ENCODE results near the gene ITPR2. TPM values are rescaled to one million over a fixed set of nuclear protein-coding genes. Genes with fewer than 3 reads are reported as not detected.

ITPR2 gene
- total and polyA plus RNA-seq, 2 of the 13 experiments (the other 11 are each of a cell fraction or from before 2014, with no cell fraction given) = 31.9 to 81.9 TPM

DNA sequence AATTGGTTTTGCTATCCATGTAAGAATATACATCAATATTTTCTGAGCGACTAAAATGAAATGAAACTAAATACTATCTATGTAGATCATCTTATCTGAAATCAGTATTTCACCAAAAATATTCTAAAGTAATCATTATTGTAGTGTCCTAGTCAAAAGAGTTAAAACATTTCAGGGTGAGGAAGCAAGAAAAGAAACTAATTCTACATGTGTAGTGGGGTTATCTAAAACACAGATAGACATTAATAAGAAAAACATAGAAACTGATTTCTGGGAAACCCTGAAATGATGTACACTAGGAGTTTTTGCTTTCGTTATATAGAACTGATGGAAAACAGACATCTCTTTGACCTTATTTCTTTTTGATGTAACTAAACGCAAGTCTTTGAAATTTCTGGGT lies 379.7 kb downstream of the ITPR2 start:
- Histone ChIP-seq H2AFZ (ENCODE audit: low read length) (no peak overlapping the region), H3K4me2 (ENCODE audit: low read depth, low read length) (no peak overlapping the region), H3K9me3 (ENCODE audit: low read length) (no peaks in the 10 kb centered on the region), H3K36me3 (replicated peaks in 1 of 2; ENCODE audit: control insufficient read depth in 1 of 2, insufficient read depth in 2 of 2, low read length in 2 of 2) (peaks cover 23 to 49% of the 10 kb centered on the region in 2 experiments), H3K79me2 (ENCODE audit: insufficient read depth, low read length) (no peaks in the 10 kb centered on the region), H4K20me1 (ENCODE audit: insufficient read depth, low read length) (no peaks in the 10 kb centered on the region), H3K9ac (ENCODE audit: insufficient read depth, low read depth, low read length) (no peak overlapping the region), H3K27me3 (ENCODE audit: control insufficient read depth in 1 of 2, insufficient read depth in 2 of 2, low read length in 2 of 2) (no peaks in the 10 kb centered on the region; a peak in 1 of 5 replicates), H3K27ac (ENCODE audit: extremely low read length, insufficient read depth, low read length) (no peak overlapping the region), H3K4me3 (replicated peaks in 1 of 3; ENCODE audit: insufficient read depth in 1 of 3, low read depth in 2 of 3, low read length in 3 of 3) (no peak overlapping the region), H3K4me1 (ENCODE audit: insufficient read depth, low read length) (no peaks in the 10 kb centered on the region)
- intact Hi-C loops (cut with micrococcal nuclease; ENCODE audit: unreplicated experiment) = no loop called here
- ATAC-seq (no peak), FAIRE-seq (no peak), DNase-seq (ENCODE audit: low spot score) (no peak)
- no peak for TF ChIP-seq TMF1 (CRISPR knock-in tag; IDR thresholded peaks at IDR 0.05; ENCODE audit: low read depth)
- no peak for TF ChIP-seq ZIK1 (CRISPR knock-in tag; IDR thresholded peaks at IDR 0.05; ENCODE audit: borderline replicate concordance, low read depth)
- no peak for TF ChIP-seq ZNF644 (CRISPR knock-in tag; IDR thresholded peaks at IDR 0.05; ENCODE audit: low read depth)
- TF ChIP-seq, protein P1, sequence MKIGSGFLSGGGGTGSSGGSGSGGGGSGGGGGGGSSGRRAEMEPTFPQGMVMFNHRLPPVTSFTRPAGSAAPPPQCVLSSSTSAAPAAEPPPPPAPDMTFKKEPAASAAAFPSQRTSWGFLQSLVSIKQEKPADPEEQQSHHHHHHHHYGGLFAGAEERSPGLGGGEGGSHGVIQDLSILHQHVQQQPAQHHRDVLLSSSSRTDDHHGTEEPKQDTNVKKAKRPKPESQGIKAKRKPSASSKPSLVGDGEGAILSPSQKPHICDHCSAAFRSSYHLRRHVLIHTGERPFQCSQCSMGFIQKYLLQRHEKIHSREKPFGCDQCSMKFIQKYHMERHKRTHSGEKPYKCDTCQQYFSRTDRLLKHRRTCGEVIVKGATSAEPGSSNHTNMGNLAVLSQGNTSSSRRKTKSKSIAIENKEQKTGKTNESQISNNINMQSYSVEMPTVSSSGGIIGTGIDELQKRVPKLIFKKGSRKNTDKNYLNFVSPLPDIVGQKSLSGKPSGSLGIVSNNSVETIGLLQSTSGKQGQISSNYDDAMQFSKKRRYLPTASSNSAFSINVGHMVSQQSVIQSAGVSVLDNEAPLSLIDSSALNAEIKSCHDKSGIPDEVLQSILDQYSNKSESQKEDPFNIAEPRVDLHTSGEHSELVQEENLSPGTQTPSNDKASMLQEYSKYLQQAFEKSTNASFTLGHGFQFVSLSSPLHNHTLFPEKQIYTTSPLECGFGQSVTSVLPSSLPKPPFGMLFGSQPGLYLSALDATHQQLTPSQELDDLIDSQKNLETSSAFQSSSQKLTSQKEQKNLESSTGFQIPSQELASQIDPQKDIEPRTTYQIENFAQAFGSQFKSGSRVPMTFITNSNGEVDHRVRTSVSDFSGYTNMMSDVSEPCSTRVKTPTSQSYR (CRISPR knock-in tag; IDR thresholded peaks at IDR 0.05; ENCODE audit: borderline replicate concordance) = no peak
- no peak for TF ChIP-seq U2AF2 (IDR thresholded peaks at IDR 0.05; ENCODE audit: low read depth, low read length)
- no peak for TF ChIP-seq ARNT (IDR thresholded peaks at IDR 0.05)
- TF ChIP-seq, protein P2, sequence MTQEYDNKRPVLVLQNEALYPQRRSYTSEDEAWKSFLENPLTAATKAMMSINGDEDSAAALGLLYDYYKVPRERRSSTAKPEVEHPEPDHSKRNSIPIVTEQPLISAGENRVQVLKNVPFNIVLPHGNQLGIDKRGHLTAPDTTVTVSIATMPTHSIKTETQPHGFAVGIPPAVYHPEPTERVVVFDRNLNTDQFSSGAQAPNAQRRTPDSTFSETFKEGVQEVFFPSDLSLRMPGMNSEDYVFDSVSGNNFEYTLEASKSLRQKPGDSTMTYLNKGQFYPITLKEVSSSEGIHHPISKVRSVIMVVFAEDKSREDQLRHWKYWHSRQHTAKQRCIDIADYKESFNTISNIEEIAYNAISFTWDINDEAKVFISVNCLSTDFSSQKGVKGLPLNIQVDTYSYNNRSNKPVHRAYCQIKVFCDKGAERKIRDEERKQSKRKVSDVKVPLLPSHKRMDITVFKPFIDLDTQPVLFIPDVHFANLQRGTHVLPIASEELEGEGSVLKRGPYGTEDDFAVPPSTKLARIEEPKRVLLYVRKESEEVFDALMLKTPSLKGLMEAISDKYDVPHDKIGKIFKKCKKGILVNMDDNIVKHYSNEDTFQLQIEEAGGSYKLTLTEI (CRISPR knock-in tag; conservative IDR thresholded peaks at IDR 0.05) = no peak
- no peak for TF ChIP-seq RFX5 (IDR thresholded peaks at IDR 0.05; ENCODE audit: low read depth, low read length)
- TF ChIP-seq, protein P3, sequence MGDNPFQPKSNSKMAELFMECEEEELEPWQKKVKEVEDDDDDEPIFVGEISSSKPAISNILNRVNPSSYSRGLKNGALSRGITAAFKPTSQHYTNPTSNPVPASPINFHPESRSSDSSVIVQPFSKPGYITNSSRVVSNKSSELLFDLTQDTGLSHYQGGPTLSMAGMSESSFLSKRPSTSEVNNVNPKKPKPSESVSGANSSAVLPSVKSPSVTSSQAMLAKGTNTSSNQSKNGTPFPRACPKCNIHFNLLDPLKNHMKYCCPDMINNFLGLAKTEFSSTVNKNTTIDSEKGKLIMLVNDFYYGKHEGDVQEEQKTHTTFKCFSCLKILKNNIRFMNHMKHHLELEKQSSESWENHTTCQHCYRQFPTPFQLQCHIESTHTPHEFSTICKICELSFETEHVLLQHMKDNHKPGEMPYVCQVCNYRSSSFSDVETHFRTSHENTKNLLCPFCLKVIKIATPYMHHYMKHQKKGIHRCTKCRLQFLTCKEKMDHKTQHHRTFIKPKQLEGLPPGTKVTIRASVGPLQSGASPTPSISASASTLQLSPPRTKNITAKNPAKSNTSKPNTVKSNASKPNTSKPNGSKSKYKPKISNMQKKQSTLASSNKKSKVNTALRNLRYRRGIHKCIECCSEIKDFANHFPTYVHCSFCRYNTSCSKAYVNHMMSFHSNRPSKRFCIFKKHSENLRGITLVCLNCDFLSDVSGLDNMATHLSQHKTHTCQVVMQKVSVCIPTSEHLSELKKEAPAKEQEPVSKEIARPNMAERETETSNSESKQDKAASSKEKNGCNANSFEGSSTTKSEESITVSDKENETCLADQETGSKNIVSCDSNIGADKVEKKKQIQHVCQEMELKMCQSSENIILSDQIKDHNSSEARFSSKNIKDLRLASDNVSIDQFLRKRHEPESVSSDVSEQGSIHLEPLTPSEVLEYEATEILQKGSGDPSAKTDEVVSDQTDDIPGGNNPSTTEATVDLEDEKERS (CRISPR knock-in tag; IDR thresholded peaks at IDR 0.05) = no peak
- TF ChIP-seq CHCHD3 (CRISPR knock-in tag; IDR thresholded peaks at IDR 0.05) = no peak
- no peak for TF ChIP-seq NR1H2 (CRISPR knock-in tag; IDR thresholded peaks at IDR 0.05; ENCODE audit: borderline replicate concordance, low read depth)
- no peak for TF ChIP-seq GATAD1 (CRISPR knock-in tag; IDR thresholded peaks at IDR 0.05)
- TF ChIP-seq RFXAP (CRISPR knock-in tag; IDR thresholded peaks at IDR 0.05; ENCODE audit: borderline replicate concordance) = no peak
- CTCF ChIA-PET (ENCODE audit: low intra/inter-chr PET ratio, low total read pairs) = no interaction called here
- POLR2A ChIA-PET = no interaction called here
- in situ Hi-C loops (cut with HindIII; ENCODE audit: extremely low pct_ligation_motif_present, low pct_unique_long_range_greater_than_20kb) = no loop called here
- BruUV-seq (replicated peaks) = no TSS peak
- 98% methylated on average over 3 of the region's 3 CpGs for WGBS (ENCODE audit: low lambda C conversion rate)
